GM18517 (cell line): ENCODE data around the gene AHCYL1.

Source experiments
- ATAC-seq: cut with Tn5 transposase; IDR thresholded peaks from one replicate; pipeline ENCODE4 v1.9.1; 2021; ENCODE audit warnings: mild to moderate bottlenecking, moderate library complexity; ENCODE audit not compliant: unreplicated experiment

AHCYL1 gene

GRCh38 chr1:110059133-110059863 lies 74.7 kb downstream of the AHCYL1 start:
- no peak for ATAC-seq

- no peak for ATAC-seq
Observed at GRCh38 chr1:110060034-110060661, 75.6 kb downstream of the AHCYL1 start.

DNA sequence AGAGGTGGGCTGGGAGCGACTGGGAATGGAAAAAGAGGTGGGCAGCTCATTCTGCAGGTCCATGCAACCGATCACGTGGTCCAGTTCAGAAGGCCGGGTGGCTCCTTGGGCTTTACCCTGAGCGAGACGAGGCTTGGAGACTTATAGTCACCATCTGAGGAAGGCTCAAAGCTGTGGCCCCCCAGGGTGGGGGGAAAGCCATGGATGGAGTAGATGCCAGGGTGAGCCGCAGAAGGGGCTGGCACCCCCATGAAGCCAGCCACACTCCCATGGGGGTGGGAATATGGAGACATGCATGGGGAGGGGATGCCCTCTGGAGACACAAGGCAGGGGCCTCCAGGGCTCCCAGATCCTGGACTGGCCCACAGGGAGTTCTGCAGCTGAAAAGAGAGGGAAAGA lies 76.1 kb downstream of the AHCYL1 start:
- ATAC-seq = no peak

GRCh38 chr1:110061341-110061740 lies 76.8 kb downstream of the AHCYL1 start:
- ATAC-seq = no peak

DNA sequence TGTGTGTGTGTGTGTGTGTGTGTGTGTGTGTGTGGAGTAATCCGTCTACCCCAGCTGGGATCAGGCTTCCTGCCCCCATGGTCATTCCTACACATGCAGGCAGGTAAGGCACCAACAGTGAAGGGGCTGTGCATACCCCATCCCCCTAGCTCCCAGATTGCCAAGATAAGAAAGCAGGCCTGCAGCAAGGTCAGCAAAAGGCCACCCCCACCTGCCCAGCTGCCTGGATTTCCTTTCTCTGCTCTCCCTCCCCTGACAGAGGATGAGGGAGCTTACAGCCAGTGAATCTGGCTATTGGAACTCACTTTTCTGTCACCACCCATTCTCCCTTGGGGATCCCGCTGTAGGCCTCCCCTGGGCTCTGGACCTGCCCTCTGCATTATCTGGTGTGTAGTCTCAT lies 78.0 kb downstream of the AHCYL1 start:
- ATAC-seq = no peak

- ATAC-seq = no peak
Observed at GRCh38 chr1:110063781-110064180, 79.2 kb downstream of the AHCYL1 start.

- no peak for ATAC-seq
Observed at GRCh38 chr1:110064576-110065337, 80.2 kb downstream of the AHCYL1 start.

DNA sequence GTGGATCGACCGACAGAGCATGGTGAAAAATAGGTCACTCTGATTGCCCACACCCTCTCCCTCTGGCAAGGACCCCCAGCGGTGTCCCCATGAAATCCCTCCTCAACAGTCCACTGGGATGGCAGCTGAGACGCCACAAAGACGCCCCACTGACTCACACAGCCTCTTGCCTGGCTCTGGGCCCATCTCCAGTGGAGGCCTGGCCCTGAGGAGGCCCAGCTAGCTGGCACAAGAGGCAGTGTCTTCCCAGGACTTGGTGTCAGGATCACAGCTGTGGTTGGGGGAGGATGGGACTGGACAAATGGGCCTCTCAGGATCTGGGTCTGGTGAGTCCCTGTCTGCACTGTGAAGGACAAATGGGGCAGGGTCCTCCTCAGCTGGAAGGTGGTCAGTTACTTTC lies 81.3 kb downstream of the AHCYL1 start:
- ATAC-seq = no peak

DNA sequence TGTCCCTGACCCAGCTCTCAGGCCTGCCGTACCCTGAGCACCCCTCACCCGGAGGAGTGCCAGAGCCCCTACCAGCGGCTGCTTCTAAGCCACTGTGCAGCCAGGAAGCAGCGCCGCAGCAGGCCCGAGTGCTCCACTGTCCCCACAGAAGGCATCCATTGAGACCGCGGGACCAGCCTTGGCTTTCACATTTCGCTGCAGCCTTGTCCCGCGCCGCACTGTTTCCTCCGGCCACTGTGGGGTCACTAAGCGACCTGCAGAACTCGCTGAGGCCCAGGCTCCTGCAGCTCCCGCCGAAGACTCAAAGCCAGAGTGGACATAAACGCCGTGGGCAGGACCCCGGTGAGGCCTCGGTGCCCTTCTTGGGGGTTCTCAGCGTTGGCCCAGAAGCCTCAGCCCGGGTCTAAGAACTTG lies 82.9 kb downstream of the AHCYL1 start:
- no peak for ATAC-seq

DNA sequence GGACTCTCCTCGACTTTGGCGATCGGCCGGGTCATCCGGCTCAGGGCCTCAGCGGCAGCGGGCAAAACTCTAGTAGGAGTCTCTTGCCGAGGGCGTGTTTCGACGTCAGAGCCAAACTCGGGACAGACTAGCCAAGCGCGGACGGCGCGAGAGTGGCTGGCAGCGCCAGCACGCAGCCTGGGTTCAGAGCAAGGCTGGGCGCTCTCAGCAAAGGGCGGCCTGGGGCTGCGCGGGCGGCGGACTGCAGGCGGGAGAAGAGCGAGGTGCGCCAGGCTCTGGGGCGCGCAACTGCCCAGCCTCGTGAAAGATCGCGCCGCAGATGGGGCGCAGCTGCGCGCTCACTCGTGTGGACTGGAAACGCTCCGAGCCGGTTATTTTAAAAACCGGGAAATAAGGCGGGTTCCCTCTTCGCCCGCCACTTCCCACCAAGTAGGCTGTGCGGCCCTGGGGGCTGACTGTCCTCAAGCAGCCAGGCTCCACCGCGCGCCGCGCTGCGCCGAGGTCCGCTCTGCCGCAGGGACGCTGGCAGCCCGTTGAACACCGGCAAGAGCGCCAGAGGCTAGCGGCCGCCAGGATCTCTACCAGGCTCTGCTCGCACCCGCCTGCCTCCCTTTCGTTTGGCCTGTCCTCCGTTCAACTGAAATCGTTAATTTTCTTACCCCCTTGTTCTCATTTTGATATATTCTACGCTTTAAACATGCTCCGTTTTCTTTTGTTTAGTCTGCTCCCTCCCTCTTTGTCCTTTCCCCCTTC lies 83.5 kb downstream of the AHCYL1 start:
- ATAC-seq = no peak

GRCh38 chr1:110068646-110069403 lies 84.3 kb downstream of the AHCYL1 start:
- ATAC-seq = no peak

DNA sequence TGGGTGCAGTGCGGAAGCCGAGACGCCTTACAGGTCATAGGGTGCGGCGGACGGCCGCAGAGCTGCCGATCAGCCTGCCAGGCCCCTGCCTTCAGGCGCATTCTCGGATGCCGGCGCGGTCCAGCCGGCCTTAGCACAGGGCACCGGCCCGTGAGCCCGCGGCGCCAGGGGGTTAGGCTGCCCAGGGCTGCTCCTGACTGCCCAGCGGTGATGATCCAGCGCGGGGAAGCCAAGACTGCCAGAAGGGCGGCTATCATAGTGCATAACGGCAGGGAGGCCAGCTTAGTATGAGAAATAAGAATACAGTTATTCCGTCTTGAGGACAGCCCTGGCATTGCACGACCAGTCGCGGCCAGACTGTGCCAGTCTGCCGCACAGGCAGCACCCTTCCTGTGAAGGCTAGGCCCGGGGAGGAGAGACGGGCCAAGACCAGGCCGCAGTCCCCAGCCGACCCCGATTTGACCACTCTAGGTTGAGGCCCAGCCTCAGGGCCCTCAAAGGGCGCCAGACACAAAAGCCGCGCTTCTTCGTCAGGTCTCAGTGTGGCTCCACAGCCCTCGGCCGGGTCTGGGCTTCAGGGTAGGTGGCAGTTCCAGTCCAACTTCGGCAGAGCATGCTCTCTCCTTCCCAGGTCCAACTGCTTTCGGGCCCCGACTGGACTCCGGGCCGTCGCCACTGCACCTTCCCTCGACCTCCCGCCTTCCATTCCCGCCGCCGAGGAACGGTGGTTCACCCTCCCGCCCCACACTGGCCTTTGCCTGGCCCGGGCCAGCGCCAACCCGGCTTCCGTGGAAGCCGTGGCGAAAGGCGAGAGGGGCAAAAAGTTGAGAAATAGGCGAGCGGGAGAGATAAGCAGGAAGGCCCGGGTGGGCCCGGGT lies 85.1 kb downstream of the AHCYL1 start:
- ATAC-seq = no peak

DNA sequence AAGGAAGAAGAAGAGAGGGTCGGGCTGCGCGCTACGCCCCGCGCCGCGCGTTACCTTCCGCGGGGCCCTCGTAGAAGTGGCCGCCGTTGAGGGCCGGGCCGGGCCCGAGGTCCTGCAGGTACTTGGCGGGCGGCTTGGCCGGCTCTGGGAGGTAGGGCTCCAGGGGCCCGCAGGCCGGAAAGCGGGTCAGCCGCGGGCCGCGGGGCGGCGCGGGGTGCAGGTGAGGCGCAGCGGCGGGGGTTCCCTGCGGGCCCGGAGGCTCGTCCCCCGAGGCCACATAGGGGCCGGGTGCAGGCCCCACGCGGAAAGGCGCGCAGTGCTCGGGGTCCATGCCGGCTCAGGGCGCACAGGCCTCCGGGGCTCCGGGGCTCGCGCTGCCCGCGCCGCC lies 85.7 kb downstream of the AHCYL1 start:
- no peak for ATAC-seq

GRCh38 chr1:110070671-110071242 lies 86.2 kb downstream of the AHCYL1 start, which contains the start of gene ALX3:
Gene ALX3, minus strand, starts transcription at chr1:110070672. Its CDS starts 60 bp downstream, at chr1:110070612.
- ATAC-seq = no peak
